GM12878 (cell line): ENCODE results near the gene RPRD1A.

Source experiments
- MXI1 ChIP-seq: fragments of 150-350 bp; IDR thresholded peaks from 2 replicates; pipeline ENCODE4 v1.6.1; 2011; ENCODE audit warnings: low read depth, mild to moderate bottlenecking, inconsistent platforms, low read length, improper control_type of control experiment
- SREBF2 ChIP-seq: IDR thresholded peaks from 2 replicates; pipeline ENCODE4 v1.6.1; 2012; ENCODE audit warnings: mild to moderate bottlenecking, low read length
- SUZ12 ChIP-seq: fragments of 200-600 bp; sonication (generic); IDR thresholded peaks from one replicate; pipeline ENCODE4 v1.6.1; 2018; ENCODE audit warnings: antibody characterized with exemption, mild to moderate bottlenecking; ENCODE audit not compliant: unreplicated experiment
- TF ChIP-seq, protein P1 (sequence below): fragments of 450-650 bp; IDR thresholded peaks from 2 replicates; pipeline ENCODE4 v1.6.1; 2017; ENCODE audit warnings: mild to moderate bottlenecking
- TF ChIP-seq, protein P2 (sequence below): IDR thresholded peaks from 2 replicates; pipeline ENCODE4 v1.6.1; 2012; ENCODE audit warnings: mild to moderate bottlenecking, low read depth, low read length
- TF ChIP-seq, protein P3 (sequence below), 3 experiments: IDR thresholded peaks in 2 of 3; conservative IDR thresholded peaks in 1 of 3; 2 replicates each; pipeline ENCODE4 v1.5.1; 2011; ENCODE audit warnings: low read depth in 3 of 3, low read length in 3 of 3, mild to moderate bottlenecking in 3 of 3, control low read depth in 2 of 3, moderate library complexity in 2 of 3, inconsistent platforms in 1 of 3, mixed read lengths in 1 of 3; ENCODE audit not compliant: control insufficient read depth in 2 of 3, insufficient read depth in 1 of 3; ENCODE audit errors: extremely low read depth in 1 of 3

GRCh38 chr18:36020174-36020711 lies 47.1 kb downstream of the RPRD1A start:
- TF ChIP-seq SREBF2 (no peak), SUZ12 (no peak), MXI1 (no peak)
- TF ChIP-seq, protein P1, sequence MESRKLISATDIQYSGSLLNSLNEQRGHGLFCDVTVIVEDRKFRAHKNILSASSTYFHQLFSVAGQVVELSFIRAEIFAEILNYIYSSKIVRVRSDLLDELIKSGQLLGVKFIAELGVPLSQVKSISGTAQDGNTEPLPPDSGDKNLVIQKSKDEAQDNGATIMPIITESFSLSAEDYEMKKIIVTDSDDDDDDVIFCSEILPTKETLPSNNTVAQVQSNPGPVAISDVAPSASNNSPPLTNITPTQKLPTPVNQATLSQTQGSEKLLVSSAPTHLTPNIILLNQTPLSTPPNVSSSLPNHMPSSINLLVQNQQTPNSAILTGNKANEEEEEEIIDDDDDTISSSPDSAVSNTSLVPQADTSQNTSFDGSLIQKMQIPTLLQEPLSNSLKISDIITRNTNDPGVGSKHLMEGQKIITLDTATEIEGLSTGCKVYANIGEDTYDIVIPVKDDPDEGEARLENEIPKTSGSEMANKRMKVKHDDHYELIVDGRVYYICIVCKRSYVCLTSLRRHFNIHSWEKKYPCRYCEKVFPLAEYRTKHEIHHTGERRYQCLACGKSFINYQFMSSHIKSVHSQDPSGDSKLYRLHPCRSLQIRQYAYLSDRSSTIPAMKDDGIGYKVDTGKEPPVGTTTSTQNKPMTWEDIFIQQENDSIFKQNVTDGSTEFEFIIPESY, result no peak
- TF ChIP-seq, protein P2, sequence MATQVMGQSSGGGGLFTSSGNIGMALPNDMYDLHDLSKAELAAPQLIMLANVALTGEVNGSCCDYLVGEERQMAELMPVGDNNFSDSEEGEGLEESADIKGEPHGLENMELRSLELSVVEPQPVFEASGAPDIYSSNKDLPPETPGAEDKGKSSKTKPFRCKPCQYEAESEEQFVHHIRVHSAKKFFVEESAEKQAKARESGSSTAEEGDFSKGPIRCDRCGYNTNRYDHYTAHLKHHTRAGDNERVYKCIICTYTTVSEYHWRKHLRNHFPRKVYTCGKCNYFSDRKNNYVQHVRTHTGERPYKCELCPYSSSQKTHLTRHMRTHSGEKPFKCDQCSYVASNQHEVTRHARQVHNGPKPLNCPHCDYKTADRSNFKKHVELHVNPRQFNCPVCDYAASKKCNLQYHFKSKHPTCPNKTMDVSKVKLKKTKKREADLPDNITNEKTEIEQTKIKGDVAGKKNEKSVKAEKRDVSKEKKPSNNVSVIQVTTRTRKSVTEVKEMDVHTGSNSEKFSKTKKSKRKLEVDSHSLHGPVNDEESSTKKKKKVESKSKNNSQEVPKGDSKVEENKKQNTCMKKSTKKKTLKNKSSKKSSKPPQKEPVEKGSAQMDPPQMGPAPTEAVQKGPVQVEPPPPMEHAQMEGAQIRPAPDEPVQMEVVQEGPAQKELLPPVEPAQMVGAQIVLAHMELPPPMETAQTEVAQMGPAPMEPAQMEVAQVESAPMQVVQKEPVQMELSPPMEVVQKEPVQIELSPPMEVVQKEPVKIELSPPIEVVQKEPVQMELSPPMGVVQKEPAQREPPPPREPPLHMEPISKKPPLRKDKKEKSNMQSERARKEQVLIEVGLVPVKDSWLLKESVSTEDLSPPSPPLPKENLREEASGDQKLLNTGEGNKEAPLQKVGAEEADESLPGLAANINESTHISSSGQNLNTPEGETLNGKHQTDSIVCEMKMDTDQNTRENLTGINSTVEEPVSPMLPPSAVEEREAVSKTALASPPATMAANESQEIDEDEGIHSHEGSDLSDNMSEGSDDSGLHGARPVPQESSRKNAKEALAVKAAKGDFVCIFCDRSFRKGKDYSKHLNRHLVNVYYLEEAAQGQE, result no peak
- TF ChIP-seq, protein P3, sequence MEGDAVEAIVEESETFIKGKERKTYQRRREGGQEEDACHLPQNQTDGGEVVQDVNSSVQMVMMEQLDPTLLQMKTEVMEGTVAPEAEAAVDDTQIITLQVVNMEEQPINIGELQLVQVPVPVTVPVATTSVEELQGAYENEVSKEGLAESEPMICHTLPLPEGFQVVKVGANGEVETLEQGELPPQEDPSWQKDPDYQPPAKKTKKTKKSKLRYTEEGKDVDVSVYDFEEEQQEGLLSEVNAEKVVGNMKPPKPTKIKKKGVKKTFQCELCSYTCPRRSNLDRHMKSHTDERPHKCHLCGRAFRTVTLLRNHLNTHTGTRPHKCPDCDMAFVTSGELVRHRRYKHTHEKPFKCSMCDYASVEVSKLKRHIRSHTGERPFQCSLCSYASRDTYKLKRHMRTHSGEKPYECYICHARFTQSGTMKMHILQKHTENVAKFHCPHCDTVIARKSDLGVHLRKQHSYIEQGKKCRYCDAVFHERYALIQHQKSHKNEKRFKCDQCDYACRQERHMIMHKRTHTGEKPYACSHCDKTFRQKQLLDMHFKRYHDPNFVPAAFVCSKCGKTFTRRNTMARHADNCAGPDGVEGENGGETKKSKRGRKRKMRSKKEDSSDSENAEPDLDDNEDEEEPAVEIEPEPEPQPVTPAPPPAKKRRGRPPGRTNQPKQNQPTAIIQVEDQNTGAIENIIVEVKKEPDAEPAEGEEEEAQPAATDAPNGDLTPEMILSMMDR (IDR thresholded peaks at IDR 0.05 in 2 of 3, conservative IDR thresholded peaks at IDR 0.05 in 1 of 3; ENCODE audit: control insufficient read depth in 2 of 3, extremely low read depth in 1 of 3, insufficient read depth in 1 of 3, low read depth in 3 of 3, low read length in 3 of 3), result no peak
